ENCODE measurements around the gene WIZ. TPM values are rescaled to one million over a fixed set of nuclear protein-coding genes. Genes with fewer than 3 reads are reported as not detected.
A peak's percentile ranks its signal among the peaks of the same experiment; 100 is the strongest.

The WIZ gene
- total and polyA plus RNA-seq, 7 donors: 16.6 to 39.1 (median 22.9) TPM

DNA sequence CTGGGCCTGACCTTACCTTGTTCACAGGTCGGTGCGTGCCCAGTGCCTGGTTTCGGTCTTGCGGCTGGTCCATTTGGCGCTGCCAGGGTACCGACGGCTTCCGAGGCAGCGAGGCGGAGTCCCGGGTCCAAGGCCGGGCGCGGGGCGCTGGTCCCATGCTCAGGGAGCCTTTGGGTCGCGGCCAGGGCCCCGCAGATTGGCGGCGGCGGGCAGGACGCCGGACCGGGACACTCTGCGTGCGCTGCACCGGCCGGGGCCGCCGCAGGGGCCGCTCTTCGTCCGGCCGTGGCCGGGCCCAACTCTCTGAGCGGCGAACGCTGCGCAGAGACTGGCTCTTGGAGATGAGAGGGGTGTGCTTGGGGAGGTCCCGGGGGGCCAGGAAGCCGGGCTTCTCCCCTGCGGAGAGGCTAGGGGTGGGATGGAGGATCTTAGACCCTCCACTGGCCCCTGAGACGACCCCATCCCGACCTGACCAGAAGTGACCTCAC lies 3.4 kb upstream of the WIZ start:
- Histone ChIP-seq H3K9me3 (no peaks in the 10 kb centered on the region), H3K4me1 (peaks cover 14% of the 10 kb centered on the region), H3K27me3 (ENCODE audit: insufficient read depth in 3 of 3, low read length in 2 of 3) (peaks cover 0 to 30% (median 8%) of the 10 kb centered on the region in 3 donors), H3K27ac (peak overlapping the region; percentile 59), H3K36me3 (ENCODE audit: insufficient read depth in 1 of 2, low read depth in 1 of 2) (no peaks in the 10 kb centered on the region), H3K4me3 (peak overlapping the region; percentile 66)
- ATAC-seq (peak in 3 of 4 donors; percentile 29 to 47 (median 40)), DNase-seq (no peak)
- TF ChIP-seq, protein P1, sequence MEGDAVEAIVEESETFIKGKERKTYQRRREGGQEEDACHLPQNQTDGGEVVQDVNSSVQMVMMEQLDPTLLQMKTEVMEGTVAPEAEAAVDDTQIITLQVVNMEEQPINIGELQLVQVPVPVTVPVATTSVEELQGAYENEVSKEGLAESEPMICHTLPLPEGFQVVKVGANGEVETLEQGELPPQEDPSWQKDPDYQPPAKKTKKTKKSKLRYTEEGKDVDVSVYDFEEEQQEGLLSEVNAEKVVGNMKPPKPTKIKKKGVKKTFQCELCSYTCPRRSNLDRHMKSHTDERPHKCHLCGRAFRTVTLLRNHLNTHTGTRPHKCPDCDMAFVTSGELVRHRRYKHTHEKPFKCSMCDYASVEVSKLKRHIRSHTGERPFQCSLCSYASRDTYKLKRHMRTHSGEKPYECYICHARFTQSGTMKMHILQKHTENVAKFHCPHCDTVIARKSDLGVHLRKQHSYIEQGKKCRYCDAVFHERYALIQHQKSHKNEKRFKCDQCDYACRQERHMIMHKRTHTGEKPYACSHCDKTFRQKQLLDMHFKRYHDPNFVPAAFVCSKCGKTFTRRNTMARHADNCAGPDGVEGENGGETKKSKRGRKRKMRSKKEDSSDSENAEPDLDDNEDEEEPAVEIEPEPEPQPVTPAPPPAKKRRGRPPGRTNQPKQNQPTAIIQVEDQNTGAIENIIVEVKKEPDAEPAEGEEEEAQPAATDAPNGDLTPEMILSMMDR (IDR thresholded peaks at IDR 0.05): peak; percentile 49
- intact Hi-C loops (cut with DNase I): loop anchor here (5.0 to 10.0 kb wide), 4 partner anchors 102 to 278 kb away; no protein-coding TSS in a partner anchor
- 10 to 18% (median 11%) methylated on average over 26 to 44 of the region's 44 CpGs for WGBS, 3 donors

DNA sequence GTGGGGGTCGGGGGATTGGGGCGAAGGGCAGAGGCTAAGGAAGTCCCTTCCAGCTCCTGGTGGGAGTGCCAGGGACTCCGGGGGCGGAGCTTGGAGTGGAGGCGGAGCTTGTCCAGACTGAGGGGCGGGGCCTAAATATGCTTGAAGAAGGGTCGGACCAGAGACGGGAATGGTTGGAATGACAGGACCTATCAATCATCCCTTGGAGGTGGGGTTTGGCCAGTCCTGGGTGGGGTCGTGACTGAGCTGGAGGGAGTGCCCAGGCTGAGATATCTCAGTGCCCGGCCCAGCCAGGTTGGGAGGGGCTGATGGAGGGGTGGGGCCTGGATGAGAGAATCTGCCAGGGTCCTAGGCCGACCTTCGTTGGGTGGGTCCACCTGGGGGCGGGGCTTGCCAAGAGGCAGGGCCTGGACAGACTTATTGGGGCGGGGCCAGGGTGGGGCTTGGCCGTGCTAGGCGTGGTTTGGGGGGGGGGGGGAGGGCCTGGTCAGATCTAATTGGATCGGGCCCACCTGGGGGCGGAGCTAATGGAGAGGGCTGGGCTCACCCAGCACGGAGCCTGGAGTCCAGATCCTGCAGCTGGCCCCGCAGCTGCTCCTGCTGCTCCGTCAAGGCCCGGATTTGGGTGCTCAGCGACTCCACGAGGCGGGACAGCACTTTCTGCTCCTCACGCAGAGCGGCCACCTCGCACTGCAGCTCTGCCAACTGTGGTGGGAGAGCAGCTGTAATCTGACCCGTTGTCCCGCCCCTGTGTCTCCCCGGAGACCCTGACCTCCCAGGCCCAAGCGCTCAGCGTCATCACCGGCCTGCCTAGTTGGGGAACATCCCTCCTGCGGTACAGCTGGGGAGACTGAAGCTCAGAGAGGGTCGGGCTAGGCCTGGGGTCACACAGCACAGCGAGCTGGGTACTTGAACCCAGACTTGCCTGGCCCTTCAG lies 2.6 kb upstream of the WIZ start:
- 5 to 12% (median 12%) methylated on average over 29 to 37 of the region's 37 CpGs for WGBS, 3 donors
- ATAC-seq: peak; percentile 79 to 81 (median 80)
- intact Hi-C loops (cut with DNase I): loop anchor here (5.0 to 10.0 kb wide), 4 partner anchors 102 to 278 kb away; no protein-coding TSS in a partner anchor

DNA sequence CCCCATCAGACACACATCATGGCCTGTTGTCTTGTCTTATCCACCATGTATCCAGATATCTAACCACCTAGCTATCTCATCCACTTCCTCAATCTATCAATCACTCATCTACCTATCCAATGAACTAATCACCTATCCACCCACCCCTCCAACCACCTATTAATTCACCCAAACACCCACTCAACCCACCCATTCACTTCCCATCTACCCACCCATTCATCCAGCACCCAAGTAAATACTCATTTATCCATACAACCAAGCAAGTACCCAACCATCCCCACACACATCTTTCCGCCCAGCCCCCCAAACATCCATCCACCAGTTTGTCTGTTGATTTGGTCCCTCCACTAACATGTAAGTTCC lies 753 bp upstream of the WIZ start:
- 85 to 93% (median 88%) methylated on average over 1 of the region's 1 CpG for WGBS, 3 donors
- peaks cover 0 to 6% (median 0%) of the 10 kb centered on the region in 3 donors for H3K27me3 ChIP-seq (ENCODE audit: insufficient read depth in 3 of 3, low read length in 2 of 3)
- H3K27ac ChIP-seq: peak overlapping the region; percentile 78
- H3K36me3 ChIP-seq (ENCODE audit: insufficient read depth in 1 of 2, low read depth in 1 of 2): no peaks in the 10 kb centered on the region
- TF ChIP-seq, protein P1 (IDR thresholded peaks at IDR 0.05): no peak
- ATAC-seq: no peak
- no peak overlapping the region for H3K4me3 ChIP-seq
- intact Hi-C loops (cut with DNase I): loop anchor here (2.0 to 10.0 kb wide), 5 partner anchors 104 to 276 kb away; no protein-coding TSS in a partner anchor
- no peak for DNase-seq
- peaks cover 21% of the 10 kb centered on the region for H3K4me1 ChIP-seq
- no peaks in the 10 kb centered on the region for H3K9me3 ChIP-seq

More for the DNA sequence above, 2.6 kb upstream of the WIZ start:
- TF ChIP-seq, protein P1 (IDR thresholded peaks at IDR 0.05): no peak
- Histone ChIP-seq H3K27me3 (ENCODE audit: insufficient read depth in 3 of 3, low read length in 2 of 3) (peaks cover 0 to 25% (median 6%) of the 10 kb centered on the region in 3 donors), H3K27ac (peak overlapping the region; percentile 59), H3K4me3 (peak overlapping the region; percentile 66), H3K9me3 (no peaks in the 10 kb centered on the region), H3K4me1 (peaks cover 14% of the 10 kb centered on the region), H3K36me3 (ENCODE audit: insufficient read depth in 1 of 2, low read depth in 1 of 2) (no peaks in the 10 kb centered on the region)
- DNase-seq: peak; percentile 93 to 98

DNA sequence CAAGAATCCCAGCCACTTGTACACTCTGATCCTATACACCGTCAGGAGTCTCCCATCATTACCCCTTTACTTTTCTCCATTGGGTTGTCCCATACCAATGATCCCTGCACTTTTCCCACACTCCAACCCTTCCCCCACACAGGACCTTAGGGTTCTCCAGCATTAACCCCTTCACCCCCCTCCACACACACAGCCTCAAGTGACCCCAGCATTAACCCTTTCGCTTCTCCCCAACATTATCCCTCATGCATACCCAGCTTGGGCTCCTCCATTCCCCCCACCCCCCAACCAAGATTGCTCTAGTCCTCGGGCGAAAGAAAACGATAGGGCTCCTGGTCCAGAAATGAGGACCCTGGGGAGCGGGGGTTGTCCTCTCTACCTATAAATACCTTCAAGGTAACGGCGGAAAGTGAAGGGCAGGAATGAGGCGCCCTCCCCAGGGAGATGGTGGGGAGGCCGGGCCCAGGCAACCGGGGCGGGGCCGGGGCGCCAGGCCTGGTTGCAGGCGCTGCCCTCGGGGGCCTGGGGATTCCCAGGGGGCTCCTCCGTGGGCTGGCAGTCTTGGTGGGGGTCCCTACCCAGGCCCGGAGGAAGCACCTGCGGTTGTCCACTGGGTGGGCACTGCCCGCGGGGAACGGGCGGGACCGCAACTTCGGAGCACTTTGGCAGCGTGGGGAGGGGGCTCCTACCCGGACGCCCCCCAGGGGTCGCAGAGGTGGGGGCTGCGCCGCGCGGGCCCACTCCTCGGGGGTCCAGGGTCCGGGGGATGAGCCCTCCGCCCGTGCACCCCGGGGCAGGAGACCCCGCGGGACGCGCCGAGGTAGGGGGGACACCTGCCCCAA lies 757 bp downstream of the WIZ start:
- no peaks in the 10 kb centered on the region for H3K36me3 ChIP-seq (ENCODE audit: insufficient read depth in 1 of 2, low read depth in 1 of 2)
- intact Hi-C loops (cut with DNase I): loop anchor here in 1 of 2 donors (5.0 kb wide), 1 partner anchor 72 kb away; the partner anchor contains the start of gene AKAP8
- peaks cover 36% of the 10 kb centered on the region for H3K4me1 ChIP-seq
- ATAC-seq (no peak), DNase-seq (peak in 1 of 2 donors; percentile 69)
- TF ChIP-seq, protein P1 (IDR thresholded peaks at IDR 0.05): no peak
- H3K9me3 ChIP-seq: no peaks in the 10 kb centered on the region
- peak overlapping the region; percentile 78 for H3K27ac ChIP-seq
- WGBS, 3 donors: 3 to 9% (median 6%) methylated on average over 19 to 43 of the region's 43 CpGs
- H3K4me3 ChIP-seq: peak overlapping the region; percentile 78
- no peaks in the 10 kb centered on the region for H3K27me3 ChIP-seq (ENCODE audit: insufficient read depth in 3 of 3, low read length in 2 of 3)

Data from psoas muscle (tissue), 8 donors.